Activated effector memory CD4-positive, alpha-beta T cell treated with Interleukin-2 at 50 U/mL for 16 hours (primary cell): ENCODE results near the gene CEBPE.
"Not testable (repeated sequence)": the region's sequence is repeated elsewhere in the genome, so short reads cannot be mapped to it uniquely, and the experiment has no call there.

Experiments used
- DNase-seq: peaks from one replicate; pipeline ENCODE4 v3.0.0-alpha.2; 2020

The CEBPE gene

DNA sequence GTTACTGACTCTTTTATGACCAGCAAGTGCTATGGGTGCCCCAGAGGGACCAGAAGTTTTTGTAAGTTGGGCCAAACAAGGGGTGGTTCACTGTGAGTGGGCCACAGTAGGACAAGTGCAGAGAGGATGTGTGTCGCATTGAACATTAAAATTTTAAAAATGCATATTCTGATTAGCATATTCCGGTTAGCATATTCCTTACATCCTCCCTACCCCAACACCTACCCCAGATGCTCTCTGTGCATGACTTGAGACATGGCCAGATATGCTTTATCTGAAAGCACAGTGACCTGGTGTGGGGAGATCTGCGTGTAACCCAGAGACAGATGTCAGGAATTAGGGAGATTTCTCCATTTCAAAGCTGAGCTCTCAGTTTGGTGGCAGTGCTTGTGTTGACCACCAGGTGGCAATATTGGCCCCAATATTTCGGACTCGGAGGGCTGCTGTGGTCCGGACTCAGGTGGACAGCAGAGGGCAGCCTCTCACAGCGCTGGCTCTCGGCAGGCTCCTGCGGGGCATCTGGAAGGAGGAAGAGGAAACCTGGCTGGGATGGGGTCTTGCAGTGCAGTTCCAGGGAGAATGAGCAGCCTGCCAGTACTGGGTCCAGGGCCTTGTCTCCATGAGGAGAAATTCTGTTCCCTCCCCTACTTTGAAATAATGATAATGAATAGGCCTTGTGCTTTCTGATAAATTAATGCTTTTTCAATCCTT is 1.6 kb upstream of the CEBPE start:
- DNase-seq, result peak; percentile 66

DNA sequence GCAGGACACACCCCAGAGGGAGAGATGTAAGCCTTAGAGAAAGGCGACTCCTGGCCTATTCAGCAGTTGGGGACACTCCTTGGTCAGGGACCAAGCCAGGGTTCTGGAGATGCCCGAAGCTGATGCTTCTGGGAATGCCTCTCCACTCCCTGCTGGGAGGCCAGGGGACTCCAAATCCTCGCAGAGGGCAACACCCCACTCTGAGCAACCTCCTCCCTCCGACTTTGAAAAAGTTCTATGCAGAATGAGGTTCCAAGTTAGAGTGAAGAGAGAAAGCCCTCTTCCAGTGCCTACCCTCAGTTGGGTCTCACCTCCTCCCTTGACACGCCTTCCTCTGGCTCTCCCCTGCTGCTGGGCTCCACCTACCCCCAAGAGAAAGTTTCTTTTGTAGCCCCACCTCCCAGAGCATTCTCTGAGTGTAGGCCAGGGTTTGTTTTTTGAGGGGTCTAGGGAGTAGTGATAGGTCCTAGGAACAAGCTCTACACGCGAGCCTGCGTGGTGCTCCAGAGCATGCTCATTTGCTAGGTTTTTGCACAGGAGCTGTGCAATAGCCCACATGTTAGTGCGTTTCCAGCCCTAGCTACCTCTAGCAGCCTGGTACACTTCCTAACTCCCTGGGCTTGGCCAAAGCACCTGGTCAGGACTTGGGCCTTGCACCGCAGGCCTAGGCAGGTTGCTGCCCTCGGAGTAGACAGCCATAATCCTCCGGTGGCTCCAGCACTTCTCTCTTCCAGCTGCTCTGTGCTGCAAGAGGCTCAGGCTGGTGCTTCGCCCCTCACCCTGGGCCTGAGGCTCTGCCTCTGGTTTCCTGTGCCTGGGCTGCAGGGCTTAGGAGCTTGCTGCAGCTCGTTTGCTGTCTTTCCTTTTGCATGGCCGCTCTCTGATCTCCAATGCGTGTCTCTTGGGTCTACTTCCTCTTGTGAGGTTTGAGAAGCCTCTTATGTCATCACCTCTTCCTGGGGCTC is 590 bp upstream of the CEBPE start:
- DNase-seq, result peak; percentile 30

DNA sequence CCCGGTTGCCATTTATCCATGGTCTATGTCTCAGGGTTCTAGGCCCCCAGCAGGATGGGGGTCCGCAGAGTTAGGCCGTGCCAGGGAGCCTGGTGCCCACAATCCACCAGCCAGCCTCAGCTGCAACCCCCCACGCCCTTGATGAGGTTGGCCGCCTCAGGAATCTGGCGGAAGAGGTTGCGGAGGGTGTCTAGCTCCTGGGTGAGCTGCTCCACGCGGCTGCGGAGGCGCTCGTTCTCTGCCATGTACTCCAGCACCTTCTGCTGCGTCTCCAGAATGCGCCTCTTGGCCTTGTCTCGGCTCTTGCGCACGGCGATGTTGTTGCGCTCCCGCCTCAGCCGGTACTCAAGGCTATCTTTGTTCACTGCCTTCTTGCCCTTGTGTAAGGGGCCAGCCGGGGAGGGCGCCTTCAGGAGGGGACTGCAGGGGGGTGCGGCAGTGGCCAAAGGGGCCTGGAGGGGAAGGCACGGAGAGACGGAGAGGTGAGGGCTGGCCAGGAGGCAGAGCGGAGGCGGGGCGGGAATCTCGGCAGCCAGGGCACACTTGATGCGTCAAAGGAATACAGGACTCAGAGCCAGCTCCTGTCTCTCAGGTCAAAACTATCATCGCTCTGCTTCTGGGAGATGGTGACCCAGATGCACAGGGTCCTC is 1.6 kb downstream of the CEBPE start:
- no peak for DNase-seq

DNA sequence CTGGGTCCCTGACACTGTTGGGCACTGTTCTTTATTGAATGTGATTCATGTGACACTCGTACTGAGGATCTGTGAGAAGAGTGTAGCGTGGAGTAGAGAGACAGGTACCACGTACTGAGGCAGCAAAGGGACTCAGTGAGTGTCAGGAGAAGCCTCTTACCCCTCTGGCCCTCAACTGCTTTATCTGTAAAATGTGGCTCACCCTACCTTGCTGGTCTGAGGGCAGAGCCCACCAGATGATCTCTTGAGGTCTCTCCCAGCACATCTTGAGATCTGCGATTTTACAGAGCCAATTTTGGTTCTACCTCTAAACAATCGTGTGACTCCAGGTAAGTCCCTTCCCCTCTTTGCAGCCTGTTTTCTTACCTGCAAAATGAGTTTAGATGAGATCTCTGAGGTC is 3.1 kb downstream of the CEBPE start:
- DNase-seq, result no peak

DNA sequence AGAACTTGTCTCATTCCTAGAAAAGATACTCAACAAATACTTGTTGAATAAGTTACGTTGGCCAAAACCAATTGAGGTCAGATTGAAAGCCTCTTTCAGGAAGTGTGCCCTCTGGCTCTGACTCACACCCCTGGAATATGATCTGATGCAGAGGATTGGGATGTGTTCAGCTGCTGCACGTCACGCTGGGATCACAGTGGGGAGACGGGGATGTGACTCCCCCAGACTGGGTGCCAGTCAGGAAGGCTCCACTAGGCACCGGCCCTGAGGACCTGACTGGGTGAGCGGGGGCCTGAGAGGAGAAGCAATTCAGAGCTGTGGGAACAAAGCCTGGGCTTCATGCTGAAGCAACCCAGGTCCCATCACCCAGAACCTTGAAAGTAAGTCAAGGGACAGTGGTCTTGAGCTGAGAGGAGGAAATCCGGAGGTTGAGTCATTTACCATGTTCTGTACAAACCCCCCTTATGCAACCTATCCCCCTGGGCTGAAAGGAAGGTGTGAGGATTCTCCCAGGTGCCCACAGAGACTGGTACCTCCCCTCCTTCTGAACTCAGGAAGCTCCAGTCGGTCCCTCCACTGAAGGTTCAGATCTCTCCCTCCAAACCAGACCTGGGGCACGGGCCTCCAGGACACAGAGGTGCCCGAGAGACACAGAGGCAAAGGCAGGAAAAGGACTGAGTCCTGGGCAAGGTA is 3.9 kb downstream of the CEBPE start:
- no peak for DNase-seq

DNA sequence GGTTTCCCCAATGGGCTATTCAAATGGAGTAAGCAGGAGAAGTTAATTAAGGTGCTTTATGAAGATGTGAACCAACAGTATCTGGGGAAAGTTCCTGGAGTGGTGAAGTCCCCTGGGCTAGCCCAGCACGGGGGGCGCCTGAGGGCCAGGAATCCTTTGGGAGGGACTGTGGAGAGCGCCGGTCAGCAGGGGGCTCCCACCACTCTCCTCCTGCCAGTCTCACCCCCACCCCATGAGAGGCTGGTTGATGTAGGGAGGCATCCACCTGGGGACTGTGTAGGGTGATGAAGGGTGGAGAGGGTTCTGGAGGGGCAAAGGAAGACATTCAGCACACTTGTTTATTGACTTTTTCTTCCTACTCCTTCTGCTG is 4.4 kb downstream of the CEBPE start:
- DNase-seq, result no peak

DNA sequence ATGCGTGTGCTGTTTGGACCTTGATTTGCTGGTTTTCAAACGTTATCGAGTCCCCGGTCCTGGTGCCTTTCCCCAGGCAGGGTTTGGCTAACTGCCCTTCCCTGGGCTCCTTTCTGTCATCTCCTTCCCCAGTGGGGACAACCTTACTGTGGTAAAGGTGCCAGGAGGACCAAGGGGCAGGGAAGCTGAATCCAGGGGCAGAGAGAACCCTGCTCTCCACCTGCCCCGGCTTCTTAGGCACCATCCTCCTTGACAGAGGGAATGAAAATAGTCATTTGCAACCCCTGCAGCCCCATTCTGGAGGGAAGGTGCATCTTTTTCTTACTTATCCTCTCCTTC is 5.0 kb downstream of the CEBPE start:
- no peak for DNase-seq

DNA sequence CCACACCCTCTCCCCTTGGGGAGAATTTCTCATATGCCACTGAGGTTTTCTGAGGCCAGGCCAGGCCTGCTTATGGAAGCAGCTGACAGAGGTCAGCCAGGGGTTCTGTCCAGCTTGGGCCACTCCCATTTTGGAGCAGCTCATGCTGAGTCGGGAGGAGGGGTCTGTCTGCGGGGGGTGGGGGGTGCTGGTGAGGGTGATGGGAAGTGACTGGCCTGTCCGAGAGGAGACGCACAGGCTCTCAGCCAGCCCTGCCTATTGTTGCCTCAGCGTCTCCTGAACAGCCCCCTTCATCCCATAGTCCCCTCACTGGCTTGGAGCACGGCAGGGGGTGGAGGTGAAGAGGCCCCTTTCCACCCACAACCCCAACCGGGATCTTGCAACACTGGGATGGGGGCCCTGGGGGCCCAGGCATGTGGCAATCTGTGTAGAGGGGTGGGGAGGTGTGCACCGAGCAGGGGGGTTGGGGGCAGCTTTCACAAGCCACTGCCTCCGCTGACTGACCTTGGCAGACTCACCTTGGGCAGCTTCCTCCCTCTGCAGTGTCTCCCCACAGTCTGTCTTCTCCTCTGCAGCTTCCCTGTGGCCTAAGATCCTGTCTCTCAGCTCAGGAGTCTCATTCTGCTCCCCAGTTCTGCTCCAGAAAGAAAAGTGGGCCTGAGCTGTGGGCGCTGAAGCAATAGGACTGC is 5.5 kb downstream of the CEBPE start:
- DNase-seq, result no peak

DNA sequence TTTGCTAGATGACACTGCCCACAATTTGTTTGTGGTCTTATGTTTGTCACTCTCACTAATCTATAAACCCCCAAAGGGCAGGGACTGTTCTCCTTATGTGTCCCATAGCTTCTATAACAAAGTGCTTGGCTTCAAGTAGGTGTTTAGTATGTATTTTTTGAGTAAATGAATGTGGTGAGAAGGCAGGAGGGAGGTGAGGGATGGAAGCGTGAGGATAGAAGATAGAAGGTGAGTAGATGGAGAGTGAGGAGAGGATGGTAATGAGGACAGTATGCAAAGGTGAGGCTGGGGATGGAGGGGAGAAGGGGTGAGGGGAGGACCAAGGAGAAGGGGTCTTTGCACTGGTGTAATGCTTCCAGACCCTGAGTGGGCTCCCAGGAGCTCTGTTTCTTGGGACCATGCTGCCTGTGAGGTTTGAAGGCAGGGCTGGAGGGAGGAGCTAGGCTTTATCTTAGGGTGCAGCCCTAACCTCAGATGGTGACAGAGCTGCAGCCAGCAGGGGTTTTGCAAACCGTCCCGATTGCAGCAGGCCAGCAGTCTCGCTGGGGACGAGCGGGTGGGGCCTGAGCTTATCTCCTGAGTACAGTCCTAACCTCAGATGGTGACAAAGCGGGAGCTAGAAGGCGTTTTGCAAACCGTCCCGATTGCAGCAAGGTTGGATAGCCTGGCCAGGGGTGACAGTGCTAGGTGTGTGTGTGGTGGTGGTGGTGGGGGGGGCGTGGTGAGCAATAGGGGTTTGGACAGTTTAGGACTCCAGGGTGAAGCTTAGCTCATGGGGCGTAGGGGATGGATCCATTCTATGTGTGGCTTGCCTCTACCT is 6.5 kb downstream of the CEBPE start:
- DNase-seq, result no peak

DNA sequence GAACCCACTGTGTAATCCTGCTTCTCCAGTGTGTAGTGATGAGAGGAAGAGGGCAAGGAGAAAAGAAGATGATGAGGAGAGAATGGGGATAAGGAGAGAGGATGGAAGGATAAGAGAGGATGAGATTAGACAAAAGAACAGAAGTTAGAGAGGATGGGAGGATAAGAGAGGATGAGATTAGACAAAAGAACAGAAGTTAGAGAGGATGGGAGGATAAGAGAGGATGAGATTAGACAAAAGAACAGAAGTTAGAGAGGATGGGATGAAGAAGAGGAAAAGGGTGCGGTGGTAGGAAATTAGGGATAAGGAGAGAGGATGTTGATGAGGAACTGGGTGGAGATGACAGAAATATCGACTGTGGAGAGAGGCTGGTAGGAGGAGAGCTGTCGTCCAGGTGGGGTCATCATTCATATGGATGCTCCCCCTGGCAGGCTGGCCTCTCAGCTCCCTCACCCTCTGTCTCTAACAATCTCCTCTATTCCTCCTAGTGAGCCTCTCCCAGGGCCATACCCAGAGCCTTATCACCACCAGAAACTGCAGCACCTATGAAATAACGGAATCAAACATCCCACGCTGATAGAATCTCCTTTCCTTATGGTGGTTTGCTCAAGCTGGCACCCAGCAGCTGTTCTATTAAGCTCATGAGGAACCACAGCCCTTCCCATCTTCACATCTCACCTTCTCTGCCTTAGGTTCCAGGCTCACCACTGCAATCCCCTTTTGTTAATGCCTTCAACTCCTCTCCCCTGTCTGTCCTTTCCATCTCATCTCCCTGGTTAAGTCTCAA is 8.3 kb downstream of the CEBPE start:
- no peak for DNase-seq

DNA sequence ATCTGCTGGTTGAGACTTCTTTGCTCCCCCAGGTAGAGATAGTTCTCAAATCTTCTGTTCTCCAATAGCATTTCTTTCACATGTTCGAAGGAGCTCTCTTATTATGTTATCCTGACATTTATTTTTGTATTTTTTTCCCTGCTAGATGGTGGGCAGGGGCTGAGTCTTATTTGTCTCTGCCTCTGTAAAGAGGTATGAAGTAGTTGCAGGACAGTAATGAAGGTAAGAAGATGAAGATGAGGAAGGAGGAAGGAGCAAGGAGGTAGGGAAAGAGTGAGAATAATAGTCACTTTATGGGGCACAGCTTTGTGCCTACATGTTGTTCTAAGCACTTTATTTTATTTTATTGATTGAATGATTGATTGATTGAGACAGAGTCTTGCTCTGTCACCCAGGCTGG is 9.3 kb downstream of the CEBPE start:
- DNase-seq, result no peak

DNA sequence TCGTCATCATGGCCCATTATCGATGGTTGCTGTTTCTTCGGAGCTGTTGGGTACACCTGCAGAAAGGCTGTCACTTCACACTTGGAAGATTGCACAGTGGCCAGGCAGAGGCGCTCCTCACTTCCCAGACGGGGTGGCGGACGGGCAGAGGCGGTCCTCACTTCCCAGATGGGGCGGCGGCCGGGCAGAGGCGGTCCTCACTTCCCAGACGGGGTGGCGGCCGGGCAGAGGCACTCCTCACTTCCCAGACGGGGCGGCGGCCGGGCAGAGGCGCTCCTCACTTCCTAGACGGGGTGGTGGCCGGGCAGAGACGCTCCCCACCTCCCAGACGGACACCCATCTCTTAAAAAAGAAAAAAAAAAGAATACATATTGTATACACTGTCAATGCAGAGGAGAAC is 10.9 kb downstream of the CEBPE start:
- not testable (repeated sequence) for DNase-seq

DNA sequence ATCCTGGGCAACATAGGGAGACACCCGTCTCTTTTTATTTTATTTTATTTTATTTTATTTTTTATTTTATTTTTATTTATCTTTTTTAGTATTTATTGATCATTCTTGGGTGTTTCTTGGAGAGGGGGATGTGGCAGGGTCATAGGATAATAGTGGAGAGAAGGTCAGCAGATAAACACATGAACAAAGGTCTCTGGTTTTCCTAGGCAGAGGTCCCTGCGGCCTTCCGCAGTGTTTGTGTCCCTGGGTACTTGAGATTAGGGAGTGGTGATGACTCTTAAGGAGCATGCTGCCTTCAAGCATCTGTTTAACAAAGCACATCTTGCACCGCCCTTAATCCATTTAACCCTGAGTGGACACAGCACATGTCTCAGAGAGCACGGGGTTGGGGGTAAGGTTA is 11.4 kb downstream of the CEBPE start:
- DNase-seq, result not testable (repeated sequence)

DNA sequence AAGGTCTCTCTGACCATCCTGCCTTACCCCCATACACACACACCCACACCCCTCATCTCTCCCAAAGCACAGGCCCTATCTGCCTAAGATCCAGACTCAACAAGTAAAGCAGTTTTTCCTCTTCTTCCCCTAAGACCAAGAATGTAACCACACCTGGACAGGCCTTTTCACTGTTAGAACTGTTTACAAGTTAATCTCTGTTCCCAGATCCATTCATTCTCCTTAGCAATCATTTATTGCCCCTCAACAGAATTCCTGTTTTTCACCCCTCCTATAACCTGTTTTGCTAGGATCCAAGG is 12.4 kb downstream of the CEBPE start:
- DNase-seq, result no peak

DNA sequence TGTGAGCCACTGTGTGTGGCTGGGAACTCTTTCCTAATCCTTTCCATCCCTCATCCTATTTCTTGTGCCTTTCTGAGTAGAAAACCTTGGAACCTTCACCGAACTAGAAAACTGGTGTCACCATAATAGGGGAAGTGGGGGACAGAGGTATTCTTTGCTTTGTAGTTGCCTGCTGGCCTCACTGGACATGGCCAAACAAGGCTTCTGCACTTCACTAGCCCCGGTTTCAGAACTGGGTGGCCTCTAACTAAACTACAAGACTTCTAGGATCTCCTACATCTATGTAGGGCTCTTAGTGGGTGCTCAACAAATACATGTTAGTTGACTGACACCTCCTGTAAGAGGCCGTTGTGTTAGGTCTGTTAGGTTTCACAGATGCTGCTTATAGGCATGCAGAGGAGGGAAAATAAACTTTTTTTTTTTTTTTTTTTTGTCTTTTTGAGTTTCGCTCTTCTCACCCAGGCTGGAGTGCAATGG is 13.7 kb downstream of the CEBPE start:
- DNase-seq, result no peak

DNA sequence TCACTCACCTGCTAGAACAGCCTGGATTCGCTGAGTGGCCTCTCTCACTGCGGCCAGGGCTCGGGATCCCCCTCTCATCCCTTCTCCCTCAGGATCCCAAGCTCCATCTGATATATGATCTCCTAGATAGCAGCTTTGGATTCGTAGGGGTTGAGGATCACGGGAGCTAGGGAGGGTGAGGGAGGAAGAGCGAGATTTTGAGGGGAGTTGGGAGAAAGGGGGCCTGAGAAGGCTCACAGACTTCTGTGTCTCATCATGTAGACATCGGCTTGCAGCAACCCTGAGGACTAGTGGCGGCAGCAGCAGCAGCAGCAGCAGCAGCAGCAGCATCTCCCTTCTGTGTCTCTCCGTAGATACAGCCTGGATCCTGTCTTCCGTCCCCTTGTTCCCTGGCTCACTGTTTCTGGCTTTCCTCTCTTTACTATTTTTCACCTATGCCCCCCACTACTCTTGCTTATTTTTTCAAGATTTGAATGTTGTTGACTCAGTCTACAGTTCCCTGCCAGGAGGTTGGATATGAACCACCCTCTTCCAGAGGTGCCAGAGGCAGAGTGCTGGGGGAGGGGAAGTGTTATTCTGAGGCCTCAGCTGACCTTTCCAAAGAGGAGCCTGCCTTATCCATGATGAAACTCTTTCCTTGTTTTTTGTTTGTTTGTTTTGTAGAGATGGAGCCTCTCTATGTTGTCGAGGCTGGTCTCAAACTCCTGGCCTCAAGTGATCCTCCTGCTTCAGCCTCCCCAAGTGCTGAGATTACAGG is 14.3 kb downstream of the CEBPE start, which contains the start of gene CIROP:
CIROP (minus strand) TSS at position 399 of the 757 bp plus-strand sequence; CDS start at position 330, 69 bp downstream.
- no peak for DNase-seq

DNA sequence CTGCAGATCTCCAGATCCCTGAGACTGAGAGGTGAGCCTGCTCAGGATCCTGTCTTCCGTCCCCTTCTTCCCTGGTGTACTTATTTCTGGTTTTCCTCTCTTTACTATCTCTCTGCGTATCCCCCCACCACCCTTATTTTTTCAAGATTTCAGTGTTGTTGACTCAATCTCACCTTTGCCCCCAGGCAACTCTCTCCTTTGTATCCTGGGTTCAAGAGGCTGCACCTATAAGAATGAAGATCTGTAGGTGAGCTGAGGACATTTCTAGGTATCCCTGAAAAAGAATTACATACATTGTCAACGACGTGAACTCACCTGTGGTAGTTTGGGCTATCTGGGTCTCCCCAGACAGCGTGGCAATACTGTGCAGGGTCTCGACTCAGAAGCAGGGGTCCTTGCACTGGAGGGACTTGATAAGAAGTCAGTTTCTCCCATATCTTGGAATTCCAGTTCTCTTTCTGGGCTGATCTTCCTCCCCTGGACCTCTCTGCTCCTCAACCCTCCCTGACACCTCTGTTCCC is 14.9 kb downstream of the CEBPE start:
- DNase-seq, result no peak

DNA sequence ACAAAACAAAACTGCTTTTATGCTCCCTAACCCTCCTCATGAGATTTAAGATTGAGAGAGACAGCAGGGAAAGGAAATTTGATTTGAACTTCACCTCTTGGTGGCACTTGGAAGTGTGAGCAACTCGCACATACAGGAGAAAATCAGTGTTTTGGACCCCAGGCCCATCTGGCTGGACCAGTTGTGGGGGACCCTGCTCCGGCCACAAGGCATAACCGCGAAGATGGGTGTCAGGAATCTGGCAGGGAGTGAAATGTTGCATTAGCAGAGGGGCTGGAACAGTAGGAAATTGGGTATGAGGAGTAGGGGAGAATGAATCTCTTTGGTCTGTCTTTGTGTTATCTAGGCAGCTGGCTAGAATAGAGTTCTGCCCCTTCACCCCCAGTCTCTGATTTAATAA is 15.5 kb downstream of the CEBPE start:
- no peak for DNase-seq

DNA sequence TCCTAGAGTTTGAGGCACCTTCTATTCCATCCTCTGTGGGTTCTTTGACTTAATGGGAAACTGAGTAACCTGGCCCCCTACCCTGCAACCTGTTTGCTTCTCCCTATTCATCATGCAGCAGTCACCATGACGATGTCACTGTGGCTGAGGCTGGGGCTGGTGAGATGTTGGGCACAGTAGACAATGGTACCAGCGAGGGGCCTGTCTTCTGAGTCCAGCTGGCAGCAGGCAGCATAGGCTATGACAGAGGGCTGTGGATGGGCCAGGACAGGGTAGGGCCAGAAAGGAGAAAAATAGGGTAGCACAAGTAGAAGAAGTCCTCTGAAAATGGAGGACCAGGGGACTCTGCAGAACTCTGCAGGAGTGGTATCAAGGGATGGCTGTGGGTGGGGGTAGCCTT is 16.3 kb downstream of the CEBPE start:
- DNase-seq, result no peak
